GM12865 (cell line): ENCODE results near the gene LRRC1.

Experiments
- DNase-seq: peaks from one replicate; pipeline ENCODE4 v3.0.0; 2010; ENCODE audit warnings: low read depth
- H3K4me3 ChIP-seq: 2 replicates; pipeline ENCODE4 v1.5.1; 2011; ENCODE audit warnings: mild to moderate bottlenecking, low read depth, low read length, control low read depth
- TF ChIP-seq, protein P1 (sequence below): IDR thresholded peaks from 2 replicates; pipeline ENCODE4 v1.5.1; 2011; ENCODE audit warnings: low read length, control low read depth, low read depth, inconsistent platforms; ENCODE audit not compliant: insufficient read depth; ENCODE audit errors: missing control alignments

Gene LRRC1

DNA sequence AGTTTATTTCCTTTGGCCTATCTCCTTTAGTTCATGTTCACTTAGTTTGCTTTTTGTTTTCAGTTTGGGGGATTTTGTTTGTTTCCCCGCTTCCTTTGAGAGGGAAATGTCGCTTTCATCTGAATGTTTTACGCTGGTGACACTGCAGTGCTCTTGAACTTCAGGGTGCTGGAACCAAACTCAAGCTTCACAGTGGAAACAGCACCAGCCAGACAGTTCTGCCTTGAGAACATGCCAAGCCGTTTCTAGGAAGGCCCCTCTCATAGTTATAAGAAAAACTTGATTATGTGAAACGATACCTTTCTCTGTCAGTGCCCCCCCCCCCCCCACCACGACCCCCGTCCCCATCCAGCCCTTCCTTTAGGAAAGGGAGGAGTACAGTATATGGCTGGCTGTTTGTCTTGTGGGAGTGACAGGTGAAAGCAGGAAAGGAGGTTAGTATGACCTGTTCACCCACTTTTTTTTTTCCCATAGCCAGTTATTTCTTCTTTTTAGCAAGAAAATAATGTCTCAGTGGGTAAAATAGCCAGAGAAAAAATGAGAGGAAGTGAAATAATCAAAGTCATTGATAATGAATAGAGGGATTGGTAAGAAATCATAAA, 130.1 kb downstream of the LRRC1 start:
- DNase-seq: no peak

GRCh38 chr6:53925891-53926290, 131.1 kb downstream of the LRRC1 start:
- TF ChIP-seq, protein P1, sequence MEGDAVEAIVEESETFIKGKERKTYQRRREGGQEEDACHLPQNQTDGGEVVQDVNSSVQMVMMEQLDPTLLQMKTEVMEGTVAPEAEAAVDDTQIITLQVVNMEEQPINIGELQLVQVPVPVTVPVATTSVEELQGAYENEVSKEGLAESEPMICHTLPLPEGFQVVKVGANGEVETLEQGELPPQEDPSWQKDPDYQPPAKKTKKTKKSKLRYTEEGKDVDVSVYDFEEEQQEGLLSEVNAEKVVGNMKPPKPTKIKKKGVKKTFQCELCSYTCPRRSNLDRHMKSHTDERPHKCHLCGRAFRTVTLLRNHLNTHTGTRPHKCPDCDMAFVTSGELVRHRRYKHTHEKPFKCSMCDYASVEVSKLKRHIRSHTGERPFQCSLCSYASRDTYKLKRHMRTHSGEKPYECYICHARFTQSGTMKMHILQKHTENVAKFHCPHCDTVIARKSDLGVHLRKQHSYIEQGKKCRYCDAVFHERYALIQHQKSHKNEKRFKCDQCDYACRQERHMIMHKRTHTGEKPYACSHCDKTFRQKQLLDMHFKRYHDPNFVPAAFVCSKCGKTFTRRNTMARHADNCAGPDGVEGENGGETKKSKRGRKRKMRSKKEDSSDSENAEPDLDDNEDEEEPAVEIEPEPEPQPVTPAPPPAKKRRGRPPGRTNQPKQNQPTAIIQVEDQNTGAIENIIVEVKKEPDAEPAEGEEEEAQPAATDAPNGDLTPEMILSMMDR: no peak
- no peak for DNase-seq
- H3K4me3 ChIP-seq: no peak overlapping the region

More for the DNA sequence above, 130.1 kb downstream of the LRRC1 start:
- no peak overlapping the region for H3K4me3 ChIP-seq
- TF ChIP-seq, protein P1: no peak

- DNase-seq: no peak
Measured at GRCh38 chr6:53926505-53926904, 131.7 kb downstream of the LRRC1 start.

GRCh38 chr6:53928641-53929040, 133.8 kb downstream of the LRRC1 start:
- no peak for DNase-seq
- TF ChIP-seq, protein P1: no peak

More at GRCh38 chr6:53926505-53926904, 131.7 kb downstream of the LRRC1 start:
- TF ChIP-seq, protein P1: no peak
- H3K4me3 ChIP-seq: no peak overlapping the region

GRCh38 chr6:53929041-53929820, 134.4 kb downstream of the LRRC1 start:
- no peak overlapping the region for H3K4me3 ChIP-seq
- TF ChIP-seq, protein P1: no peak
- DNase-seq: no peak

More at GRCh38 chr6:53928641-53929040, 133.8 kb downstream of the LRRC1 start:
- H3K4me3 ChIP-seq: no peak overlapping the region

- TF ChIP-seq, protein P1: no peak
- DNase-seq: no peak
- no peak overlapping the region for H3K4me3 ChIP-seq
Measured at GRCh38 chr6:53929821-53930120, 135.0 kb downstream of the LRRC1 start.
